H1 (cell line): ENCODE results near the gene DYNC1H1. TPM values are rescaled to one million over a fixed set of nuclear protein-coding genes. Genes with fewer than 3 reads are reported as not detected.

Experiments
- CTCF ChIA-PET: fragments of 300-600 bp; sonication (Branson Sonifier 250); formaldehyde crosslinking; loops from one replicate; lab custom pipeline; 2021; ENCODE audit not compliant: partially characterized antibody; lab: Charles Lee
- POLR2A ChIA-PET: fragments of 300-600 bp; sonication (Branson Sonifier 250); formaldehyde crosslinking; loops from one replicate; lab custom pipeline; 2021; ENCODE audit warnings: inconsistent platforms; ENCODE audit not compliant: partially characterized antibody; lab: Charles Lee
- DNase-seq, 2 experiments: peaks; one replicate each; pipeline versions ENCODE4 v3.0.0 to v3.0.0-alpha.2; 2010 to 2022; ENCODE audit warnings: low spot score in 2 of 2, low read depth in 1 of 2, mixed read lengths in 1 of 2
- FAIRE-seq: peaks from 2 replicates; lab custom pipeline; 2011; peaks lifted over from hg19 to GRCh38; lab: Jason Lieb, UNC
- H2AFZ ChIP-seq: 2 replicates; pipeline ENCODE4 v1.8.1; 2012; ENCODE audit warnings: low read length, inconsistent platforms
- H2AK5ac ChIP-seq: 2 replicates; pipeline ENCODE4 v1.6.1; 2013; ENCODE audit warnings: low read depth, low read length
- H2BK120ac ChIP-seq: replicated peaks from 2 replicates; pipeline ENCODE3; 2013; ENCODE audit warnings: low read depth, low read length, inconsistent platforms
- H2BK12ac ChIP-seq: 2 replicates; pipeline ENCODE4 v1.6.1; 2013; ENCODE audit warnings: low read depth, low read length
- H2BK15ac ChIP-seq: 2 replicates; pipeline ENCODE4 v1.6.1; 2013; ENCODE audit warnings: low read length
- H2BK20ac ChIP-seq: 2 replicates; pipeline ENCODE4 v1.6.1; 2013; ENCODE audit warnings: low read length
- H2BK5ac ChIP-seq: 2 replicates; pipeline ENCODE4 v1.6.1; 2013; ENCODE audit warnings: low read depth, low read length
- H3K14ac ChIP-seq: 2 replicates; pipeline ENCODE4 v1.6.1; 2013; ENCODE audit warnings: inconsistent platforms; ENCODE audit not compliant: insufficient read length
- H3K18ac ChIP-seq: 2 replicates; pipeline ENCODE4 v1.6.1; 2013; ENCODE audit warnings: low read length; ENCODE audit errors: extremely low read depth
- H3K23ac ChIP-seq: 2 replicates; pipeline ENCODE4 v1.6.1; 2013; ENCODE audit warnings: inconsistent platforms; ENCODE audit not compliant: insufficient read length
- H3K23me2 ChIP-seq: 2 replicates; pipeline ENCODE4 v1.6.1; 2013; ENCODE audit warnings: low read depth, low read length
- H3K27ac ChIP-seq: 2 replicates; pipeline ENCODE4 v1.6.1; 2011; ENCODE audit warnings: low read depth, low read length, inconsistent platforms
- H3K27me3 ChIP-seq, 4 experiments: replicated peaks in 1 of 4; 1 replicate in 1 of 4; 2 replicates in 3 of 4; pipeline versions ENCODE4 v1.6.1 to v1.8.1; 2011 to 2013; ENCODE audit warnings: low read length in 3 of 4, mild to moderate bottlenecking in 3 of 4, inconsistent platforms in 2 of 4, mixed read lengths in 2 of 4, moderate library complexity in 1 of 4; ENCODE audit not compliant: control insufficient read depth in 3 of 4, insufficient read depth in 3 of 4; ENCODE audit errors: extremely low read depth in 1 of 4
- H3K36me3 ChIP-seq, 4 experiments: 2 replicates each; pipeline versions ENCODE4 v1.6.1 to v1.8.1; 2011 to 2013; ENCODE audit warnings: mild to moderate bottlenecking in 4 of 4, low read length in 3 of 4, moderate library complexity in 2 of 4, control low read depth in 1 of 4, inconsistent platforms in 1 of 4; ENCODE audit not compliant: insufficient read depth in 4 of 4, control insufficient read depth in 2 of 4
- H3K4ac ChIP-seq: replicated peaks from 2 replicates; pipeline ENCODE3; 2013; ENCODE audit warnings: low read length, low read depth, mixed read lengths, inconsistent platforms; ENCODE audit not compliant: insufficient read length
- H3K4me1 ChIP-seq, 4 experiments: replicated peaks in 1 of 4; 1 replicate in 1 of 4; 2 replicates in 3 of 4; pipeline versions ENCODE4 v1.6.1 to v1.8.1; 2011 to 2013; ENCODE audit warnings: low read length in 3 of 4, inconsistent platforms in 2 of 4, mixed read lengths in 1 of 4; ENCODE audit not compliant: insufficient read depth in 4 of 4, control insufficient read depth in 3 of 4
- H3K4me2 ChIP-seq, 2 experiments: 2 replicates each; pipeline versions ENCODE4 v1.6.1 to v1.8.1; 2011 to 2013; ENCODE audit warnings: low read depth in 2 of 2, low read length in 2 of 2, control low read depth in 1 of 2, inconsistent platforms in 1 of 2, mild to moderate bottlenecking in 1 of 2; ENCODE audit not compliant: insufficient read depth in 1 of 2
- H3K4me3 ChIP-seq, 4 experiments: fragments of 200-600, 300-600 bp in 1 of 4; sonication (generic), shearing (Covaris generic), sonication (Bioruptor Twin) in 1 of 4; 2 replicates each; pipeline versions ENCODE4 v1.5.1 to v1.8.1; 2011 to 2016; ENCODE audit warnings: low read length in 4 of 4, low read depth in 3 of 4, control low read depth in 2 of 4, inconsistent platforms in 2 of 4, mild to moderate bottlenecking in 2 of 4, mixed read lengths in 1 of 4, moderate library complexity in 1 of 4; ENCODE audit not compliant: insufficient read depth in 2 of 4; ENCODE audit errors: extremely low read depth in 1 of 4
- H3K56ac ChIP-seq: replicated peaks from 2 replicates; pipeline ENCODE3; 2013; ENCODE audit warnings: low read depth, mild to moderate bottlenecking, mixed read lengths, low read length, inconsistent platforms; ENCODE audit not compliant: insufficient read length
- H3K79me1 ChIP-seq: 2 replicates; pipeline ENCODE4 v1.6.1; 2013; ENCODE audit warnings: low read depth, low read length, control low read depth
- H3K79me2 ChIP-seq, 2 experiments: 2 replicates each; pipeline versions ENCODE4 v1.6.1 to v1.8.1; 2012 to 2013; ENCODE audit warnings: low read length in 2 of 2, mild to moderate bottlenecking in 2 of 2, inconsistent platforms in 1 of 2; ENCODE audit not compliant: insufficient read depth in 2 of 2, control insufficient read depth in 1 of 2
- H3K9ac ChIP-seq, 4 experiments: replicated peaks in 1 of 4; 1 replicate in 1 of 4; 2 replicates in 3 of 4; pipeline versions ENCODE4 v1.6.1 to v1.8.1; 2011 to 2013; ENCODE audit warnings: low read depth in 3 of 4, low read length in 3 of 4, control low read depth in 2 of 4, mild to moderate bottlenecking in 2 of 4, moderate library complexity in 2 of 4, inconsistent platforms in 1 of 4; ENCODE audit errors: extremely low read depth in 1 of 4
- H3K9me3 ChIP-seq, 2 experiments: 2 replicates each; pipeline versions ENCODE4 v1.6.1 to v1.8.1; 2012 to 2013; ENCODE audit warnings: mild to moderate bottlenecking in 2 of 2, moderate library complexity in 2 of 2, control low read depth in 1 of 2, inconsistent platforms in 1 of 2, low read depth in 1 of 2, low read length in 1 of 2, mixed read lengths in 1 of 2; ENCODE audit not compliant: insufficient read depth in 2 of 2
- H4K20me1 ChIP-seq, 2 experiments: replicated peaks in 1 of 2; 2 replicates each; pipeline versions ENCODE3 to v1.8.1; 2011 to 2013; ENCODE audit warnings: inconsistent platforms in 2 of 2, low read length in 2 of 2, mild to moderate bottlenecking in 1 of 2; ENCODE audit not compliant: insufficient read depth in 2 of 2, control insufficient read depth in 1 of 2
- H4K5ac ChIP-seq: 2 replicates; pipeline ENCODE4 v1.6.1; 2013; ENCODE audit warnings: low read length, low read depth, mixed read lengths, inconsistent platforms; ENCODE audit not compliant: insufficient read length
- H4K8ac ChIP-seq: 2 replicates; pipeline ENCODE4 v1.8.0; 2013; ENCODE audit warnings: mild to moderate bottlenecking, moderate library complexity, low read length, inconsistent platforms; ENCODE audit not compliant: insufficient read depth; ENCODE audit errors: extremely low read depth
- H4K91ac ChIP-seq: replicated peaks from 2 replicates; pipeline ENCODE3; 2013; ENCODE audit warnings: low read length, mixed read lengths, inconsistent platforms; ENCODE audit not compliant: insufficient read length
- E2F6 ChIP-seq: IDR thresholded peaks from 2 replicates; pipeline ENCODE4 v1.6.1; 2012; ENCODE audit warnings: inconsistent platforms
- JUND ChIP-seq: IDR thresholded peaks from 2 replicates; pipeline ENCODE4 v1.6.1; 2011; ENCODE audit warnings: mild to moderate bottlenecking, improper control_type of control experiment, low read length
- RAD21 ChIP-seq, 2 experiments: IDR thresholded peaks in 1 of 2; conservative IDR thresholded peaks in 1 of 2; 2 replicates each; pipeline ENCODE4 v1.6.1; 2011; ENCODE audit warnings: low read depth in 2 of 2, low read length in 2 of 2, improper control_type of control experiment in 1 of 2, inconsistent platforms in 1 of 2, mild to moderate bottlenecking in 1 of 2, moderate library complexity in 1 of 2
- SIN3A ChIP-seq, 2 experiments: IDR thresholded peaks in 1 of 2; conservative IDR thresholded peaks in 1 of 2; 2 replicates each; pipeline ENCODE4 v1.6.1; 2011 to 2012; ENCODE audit warnings: low read length in 2 of 2, improper control_type of control experiment in 1 of 2, low read depth in 1 of 2, mild to moderate bottlenecking in 1 of 2
- TAF1 ChIP-seq: IDR thresholded peaks from 2 replicates; pipeline ENCODE4 v1.6.1; 2011; ENCODE audit warnings: mild to moderate bottlenecking, low read depth, low read length
- TCF12 ChIP-seq: IDR thresholded peaks from 2 replicates; pipeline ENCODE4 v1.6.1; 2011; ENCODE audit warnings: low read depth, mild to moderate bottlenecking, low read length
- USF2 ChIP-seq: IDR thresholded peaks from 2 replicates; pipeline ENCODE4 v1.6.1; 2011; ENCODE audit warnings: low read length, improper control_type of control experiment
- WGBS, 2 experiments: shearing (Covaris generic) in 1 of 2; methylation state at CpG; one replicate each; pipeline versions ENCODE4 v1.1.6 to v1.1.7; 2013 to 2015; ENCODE audit warnings: low lambda C conversion rate in 2 of 2, mixed read lengths in 2 of 2, inconsistent platforms in 1 of 2, low coverage in 1 of 2, missing lambda C conversion rate in 1 of 2; ENCODE audit not compliant: insufficient replicate concordance in 2 of 2, insufficient coverage in 1 of 2, insufficient read length in 1 of 2; ENCODE audit errors: extremely low coverage in 1 of 2, missing lambda C conversion rate in 1 of 2; 5-methylcytosine and 5-hydroxymethylcytosine counted together
- polyA plus RNA-seq, 7 experiments: library from polyadenylated mRNA; depleted of rRNA in 3 of 7; stranded (reverse) in 5 of 7; unstranded in 2 of 7; fragments of >200 nt in 5 of 7; fragments of 200-250 nt in 2 of 7; gene quantifications; 1 replicate in 5 of 7; 2 replicates in 1 of 7; 4 replicates in 1 of 7; pipeline versions ENCODE4 v1.2.1 to v1.2.3, GENCODE V29; 2011 to 2013; ENCODE audit warnings: missing spikeins in 2 of 7, mixed read lengths in 2 of 7
- total RNA-seq: library from RNA; stranded (reverse); fragmentation: NEBNext Ultra II Directional; extraction: Animal tissue kit (Norgen Biotek cat#: 25700); gene quantifications from 2 replicates; pipeline ENCODE4 v1.2.1, GENCODE V29; 2021

Gene DYNC1H1
- total and polyA plus RNA-seq, 2 of the 8 experiments (the other 6 are each of a cell fraction or from before 2014, with no cell fraction given): 238 to 387 TPM

GRCh38 chr14:101950100-101950499, 14.3 kb upstream of the DYNC1H1 start:
- Histone ChIP-seq H4K5ac (no peak overlapping the region), H3K23ac (no peak overlapping the region), H3K27me3 (peaks cover 8 to 14% (median 12%) of the 10 kb centered on the region in 4 experiments; a peak in 6 of 7 replicates)
- TF ChIP-seq USF2: no peak
- TF ChIP-seq TAF1: no peak
- TF ChIP-seq SIN3A (conservative IDR thresholded peaks at IDR 0.05 in 1 of 2, IDR thresholded peaks at IDR 0.05 in 1 of 2; ENCODE audit: low read depth in 1 of 2, low read length in 2 of 2): no peak
- TF ChIP-seq RAD21 (IDR thresholded peaks at IDR 0.05 in 1 of 2, conservative IDR thresholded peaks at IDR 0.05 in 1 of 2; ENCODE audit: low read depth in 2 of 2, low read length in 2 of 2): peak in 1 of 2 experiments; percentile 5; a peak in 1 of 4 replicates
- no peak for TF ChIP-seq TCF12
- no peak for TF ChIP-seq E2F6
- no peak for TF ChIP-seq JUND
- TF ChIP-seq, all 59 proteins: peak for 1
- Histone ChIP-seq H2BK20ac (no peak overlapping the region), H2BK15ac (no peak overlapping the region), H3K9ac (no peak overlapping the region; a peak in 1 of 7 replicates), H3K36me3 (no peaks in the 10 kb centered on the region), H2BK120ac (no peak overlapping the region), H3K18ac (no peak overlapping the region), H3K79me2 (peaks cover 0 to 6% of the 10 kb centered on the region in 2 experiments; a peak in 1 of 4 replicates), H3K27ac (no peak overlapping the region), H2BK12ac (no peak overlapping the region), H3K4me2 (no peak overlapping the region; a peak in 1 of 4 replicates), H2AK5ac (no peak overlapping the region), H4K91ac (no peak overlapping the region), H3K4ac (no peak overlapping the region), H3K56ac (no peak overlapping the region), H3K4me3 (no peak overlapping the region), H2AFZ (no peak overlapping the region), H3K14ac (no peak overlapping the region), H4K8ac (no peak overlapping the region), H3K23me2 (peaks cover 13% of the 10 kb centered on the region), H3K4me1 (peaks cover 0 to 9% (median 4%) of the 10 kb centered on the region in 4 experiments; a peak in 5 of 7 replicates), H3K79me1 (peaks cover 4% of the 10 kb centered on the region; the same call in 1 of the 2 replicates), H4K20me1 (no peaks in the 10 kb centered on the region), H3K9me3 (no peaks in the 10 kb centered on the region), H2BK5ac (no peak overlapping the region)
- FAIRE-seq: no peak
- DNase-seq: no peak
- POLR2A ChIA-PET: interaction anchor here (0.6 to 3.3 kb wide), 2 partner anchors 30 to 141 kb away, joined by 4 to 12 read pairs; no protein-coding TSS in a partner anchor
- CTCF ChIA-PET: interaction anchor here (1.4 to 3.8 kb wide), 3 partner anchors 11 to 182 kb away, joined by 3 to 23 read pairs (median 8); no protein-coding TSS in a partner anchor
- WGBS, 2 experiments: 86% methylated on average over 3 of the region's 4 CpGs; no CpG with 5 or more reads in 1 of the 2 experiments
